ENCODE measurements around the gene IVNS1ABP. TPM values are rescaled to one million over a fixed set of nuclear protein-coding genes. Genes with fewer than 3 reads are reported as not detected.
A peak's percentile ranks its signal among the peaks of the same experiment; 100 is the strongest.
"Not testable (repeated sequence)": the region's sequence is repeated elsewhere in the genome, so short reads cannot be mapped to it uniquely, and the experiment has no call there.

IVNS1ABP gene
- polyA plus RNA-seq (ENCODE audit: insufficient read length in 4 of 4) = 100 to 1,000 TPM; 298 to 355 (median 341) TPM

DNA sequence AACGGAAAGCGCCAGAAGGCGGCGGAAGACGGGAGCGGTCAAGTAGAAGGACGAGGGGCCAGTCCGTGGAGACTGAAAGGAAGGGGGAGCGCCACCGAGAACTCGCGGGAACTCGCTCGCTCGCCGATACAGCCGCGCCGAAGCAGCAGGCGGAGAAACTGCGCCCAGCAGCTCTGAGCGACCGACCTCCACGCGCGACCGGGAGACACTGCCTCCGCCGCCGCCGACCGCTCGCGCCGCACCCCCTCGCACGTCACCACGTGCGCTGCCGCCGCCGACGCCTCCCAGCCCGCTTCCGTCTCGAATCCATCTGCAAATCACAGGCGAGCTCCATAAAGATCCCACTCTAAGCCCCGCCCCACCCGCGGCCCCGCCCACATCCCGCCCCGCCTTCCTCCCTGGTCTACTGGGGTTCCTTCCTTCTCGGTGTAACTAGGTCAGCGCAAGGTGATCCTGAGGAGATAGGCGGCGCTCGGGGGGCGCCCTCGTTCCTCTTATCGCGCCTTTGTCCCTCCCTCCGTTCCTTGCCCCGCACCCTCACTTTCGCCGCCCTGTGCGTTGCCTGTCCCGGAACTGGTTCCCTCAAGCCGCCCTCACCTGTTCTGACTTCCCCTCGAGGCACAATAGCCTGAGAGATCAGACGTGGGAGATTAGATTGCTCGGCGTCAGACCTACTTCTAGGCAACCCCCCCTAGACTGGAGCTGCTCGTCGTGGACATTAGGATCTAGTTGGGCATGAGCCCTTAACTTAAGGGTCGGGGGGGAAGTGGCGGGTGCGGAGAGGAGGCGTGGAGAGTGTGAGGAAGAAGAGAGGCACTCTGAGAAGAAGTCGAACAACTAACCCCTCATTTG, at the start of gene IVNS1ABP:
Gene IVNS1ABP, minus strand, starts transcription at position 210 of the 852 bp plus-strand sequence. CDS start 7,750 bp downstream, outside the sequence.
- DNase-seq (ENCODE audit: low read depth in 4 of 4, low spot score in 3 of 4) = peak; percentile 80 to 87 (median 84)

DNA sequence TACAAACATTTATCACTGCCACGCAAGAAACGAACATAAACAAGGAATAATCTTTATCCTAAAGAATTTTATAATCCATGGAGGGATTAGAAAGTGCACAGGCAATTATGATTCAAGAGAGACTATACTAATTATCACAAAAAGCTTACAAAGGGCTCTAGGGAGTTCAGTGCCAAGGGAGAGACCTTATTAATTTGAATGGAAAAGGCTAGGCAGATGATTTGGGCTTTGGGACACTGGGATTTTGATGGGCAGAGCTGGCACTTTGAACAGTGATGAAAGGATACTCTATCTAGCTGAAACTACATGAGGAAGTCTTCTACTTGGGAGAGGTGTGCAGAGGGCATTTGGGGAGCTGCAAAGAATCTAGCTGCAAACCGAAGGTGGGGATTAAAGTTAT, 48.9 kb upstream of the IVNS1ABP start:
- no peak for DNase-seq (ENCODE audit: low read depth in 4 of 4, low spot score in 3 of 4)

DNA sequence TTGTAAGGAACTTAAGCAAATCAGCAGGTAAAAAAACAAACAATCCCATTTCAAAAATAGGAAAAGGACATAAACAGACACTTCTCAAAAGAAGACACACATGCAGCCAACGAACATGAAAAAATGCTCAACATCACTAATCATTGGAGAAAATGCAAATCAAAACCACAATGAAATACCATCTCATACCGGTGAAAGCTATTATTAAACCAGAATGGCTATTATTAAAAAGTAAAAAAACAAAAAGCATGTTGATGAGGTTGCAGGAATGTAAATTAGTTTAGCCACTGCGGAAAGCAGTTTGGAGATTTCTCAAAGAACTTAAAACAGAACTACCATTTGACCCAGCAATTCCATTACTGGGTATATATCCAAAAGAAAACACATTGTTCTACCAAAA, 47.5 kb upstream of the IVNS1ABP start:
- DNase-seq (ENCODE audit: low read depth in 4 of 4, low spot score in 3 of 4) = not testable (repeated sequence)

DNA sequence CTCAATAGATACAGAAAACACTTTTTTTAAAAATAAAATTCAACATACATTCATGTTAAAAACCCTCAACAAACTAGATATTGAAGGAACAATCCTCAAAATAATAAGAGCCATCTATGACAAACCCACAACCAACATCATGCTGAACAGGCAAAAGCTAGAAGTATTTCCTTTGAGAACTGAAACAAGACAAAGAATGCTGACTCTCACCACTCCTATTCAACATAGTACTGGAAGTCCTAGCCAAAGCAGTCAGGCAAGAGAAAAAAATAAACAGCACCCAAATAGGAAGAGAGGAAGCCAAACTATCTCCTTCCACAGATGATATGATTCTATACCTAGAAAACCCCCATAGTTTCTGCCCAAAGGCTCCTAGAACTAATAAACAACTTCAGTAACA, 46.2 kb upstream of the IVNS1ABP start:
- no peak for DNase-seq (ENCODE audit: low read depth in 4 of 4, low spot score in 3 of 4)

DNA sequence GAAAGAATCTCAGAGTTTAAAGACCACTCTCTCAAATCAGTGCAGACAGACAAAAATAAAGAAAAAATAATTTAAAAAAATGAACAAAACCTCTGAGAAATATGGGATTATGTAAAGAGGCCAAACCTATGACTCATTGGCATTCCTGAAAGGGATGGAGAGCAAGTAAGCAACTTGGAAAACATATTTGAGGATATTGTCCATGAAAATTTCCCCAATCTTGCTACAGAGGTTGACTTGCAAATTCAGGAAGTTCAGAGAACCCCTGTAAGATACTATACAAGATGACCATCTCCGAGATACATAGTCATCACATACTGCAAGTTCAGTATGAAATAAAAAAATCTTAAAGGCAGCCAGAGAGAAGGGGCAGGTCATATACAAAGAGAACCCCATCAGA, 43.7 kb upstream of the IVNS1ABP start:
- DNase-seq (ENCODE audit: low read depth in 4 of 4, low spot score in 3 of 4) = no peak

DNA sequence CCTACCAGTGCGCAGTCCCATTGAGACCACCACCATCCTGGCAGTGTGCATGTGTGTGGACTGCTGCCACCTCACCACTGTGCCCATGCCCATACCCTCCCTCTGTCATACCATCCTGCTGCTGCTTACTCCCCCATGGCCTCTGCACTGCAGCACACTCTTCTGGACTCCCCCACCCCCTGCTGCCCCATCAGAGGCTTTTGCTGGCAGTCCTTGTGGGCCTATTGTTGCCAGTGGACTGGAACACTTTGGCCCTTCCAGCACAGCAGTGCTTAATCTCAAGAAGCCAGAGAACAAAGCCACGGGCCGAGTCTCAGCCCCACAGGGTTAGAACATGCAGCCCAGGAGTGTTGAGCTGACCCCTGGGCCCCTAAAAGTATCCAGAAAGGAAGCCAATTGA, 41.9 kb upstream of the IVNS1ABP start:
- no peak for DNase-seq (ENCODE audit: low read depth in 4 of 4, low spot score in 3 of 4)

DNA sequence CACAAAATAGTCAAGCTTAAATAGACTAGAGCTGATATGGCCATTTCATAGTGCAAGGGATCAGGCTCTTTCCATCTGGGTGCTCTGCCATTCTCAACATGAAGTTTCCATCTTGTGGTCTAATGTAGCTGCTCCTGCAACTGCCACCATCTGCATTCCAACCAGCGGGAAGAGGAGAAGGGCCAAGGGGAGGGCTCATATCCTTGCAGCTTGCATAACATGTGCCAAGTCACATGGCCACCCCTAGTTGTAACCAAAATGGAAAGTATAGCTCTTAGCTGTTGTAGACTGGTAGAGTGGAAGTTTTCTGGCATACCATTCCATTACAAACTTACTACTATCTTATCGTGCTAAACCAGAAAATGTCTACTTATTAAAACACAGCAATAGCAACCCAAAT, 38.9 kb upstream of the IVNS1ABP start:
- DNase-seq (ENCODE audit: low read depth in 4 of 4, low spot score in 3 of 4) = no peak

DNA sequence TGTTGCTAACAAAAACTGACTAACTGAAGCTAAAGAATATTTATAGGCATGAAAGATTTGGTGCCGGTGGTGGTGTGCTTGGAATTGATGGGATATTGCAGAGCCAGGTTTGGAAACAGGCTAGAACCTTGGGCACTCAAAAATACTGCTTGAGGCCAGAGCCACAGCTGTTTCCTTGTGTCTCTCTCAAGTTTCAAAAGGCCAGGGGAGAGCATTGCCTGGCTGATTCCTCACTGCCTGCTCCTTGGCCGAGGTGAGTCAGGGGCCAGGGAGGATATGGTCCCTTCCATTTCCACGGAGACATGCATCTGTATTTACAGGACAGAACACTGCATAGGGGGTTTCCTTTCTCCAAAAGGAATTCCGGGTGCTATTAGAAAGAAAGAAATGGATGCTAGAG, 36.1 kb upstream of the IVNS1ABP start:
- no peak for DNase-seq (ENCODE audit: low read depth in 4 of 4, low spot score in 3 of 4)

DNA sequence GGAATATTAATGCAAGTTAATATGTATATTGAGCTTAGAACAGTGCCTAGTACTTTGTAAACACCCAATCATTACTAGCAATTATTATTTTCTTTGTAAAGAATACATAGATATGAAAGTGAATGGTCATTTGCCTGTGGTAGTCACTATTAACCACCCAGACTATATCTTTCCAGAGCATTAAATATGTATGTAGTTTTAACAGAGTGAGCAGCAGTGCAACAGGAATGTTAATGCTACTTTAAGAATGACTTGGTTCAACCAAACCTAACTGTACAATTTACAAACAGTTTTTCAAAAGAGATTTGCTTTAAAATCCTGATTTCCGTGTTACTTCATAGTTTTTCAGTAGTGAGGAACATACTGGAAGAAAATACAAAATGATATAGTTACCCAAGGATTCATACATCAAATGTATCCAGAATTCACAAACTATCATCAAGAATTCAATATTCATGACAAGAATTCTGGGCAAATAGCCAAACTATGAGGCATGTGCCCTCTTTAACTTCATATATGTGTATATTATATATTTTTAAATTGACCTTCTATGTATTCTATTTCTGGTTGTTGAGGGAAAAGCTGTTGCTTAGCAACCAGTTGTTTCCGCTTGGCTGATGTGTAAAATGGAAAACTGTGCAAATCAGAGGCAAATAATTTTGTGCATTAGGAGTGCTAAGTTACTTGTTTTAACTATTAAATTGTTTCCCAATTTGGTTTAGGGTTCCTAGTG, 34.9 kb upstream of the IVNS1ABP start:
- peak in 1 of 4 donors; percentile 33 for DNase-seq (ENCODE audit: low read depth in 4 of 4, low spot score in 3 of 4)

DNA sequence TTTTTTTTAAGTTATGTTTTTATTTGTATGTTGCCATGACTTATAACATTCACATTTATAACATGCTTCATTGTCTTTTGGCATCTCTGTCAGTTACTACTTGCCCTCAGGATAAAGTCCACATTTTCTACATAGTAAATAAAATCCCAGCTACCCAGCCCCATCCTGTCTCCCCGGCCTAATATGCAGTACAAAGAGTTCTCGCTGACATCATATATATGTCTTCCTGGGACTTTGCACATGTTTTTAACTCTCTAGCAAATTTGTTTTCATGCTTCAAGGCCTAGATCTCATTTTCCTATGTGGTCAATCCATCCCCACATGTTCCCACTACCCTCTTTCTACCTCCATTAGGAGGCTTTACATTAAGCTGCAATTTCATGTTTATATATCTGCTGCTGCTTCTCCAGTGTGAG, 33.0 kb upstream of the IVNS1ABP start:
- no peak for DNase-seq (ENCODE audit: low read depth in 4 of 4, low spot score in 3 of 4)

DNA sequence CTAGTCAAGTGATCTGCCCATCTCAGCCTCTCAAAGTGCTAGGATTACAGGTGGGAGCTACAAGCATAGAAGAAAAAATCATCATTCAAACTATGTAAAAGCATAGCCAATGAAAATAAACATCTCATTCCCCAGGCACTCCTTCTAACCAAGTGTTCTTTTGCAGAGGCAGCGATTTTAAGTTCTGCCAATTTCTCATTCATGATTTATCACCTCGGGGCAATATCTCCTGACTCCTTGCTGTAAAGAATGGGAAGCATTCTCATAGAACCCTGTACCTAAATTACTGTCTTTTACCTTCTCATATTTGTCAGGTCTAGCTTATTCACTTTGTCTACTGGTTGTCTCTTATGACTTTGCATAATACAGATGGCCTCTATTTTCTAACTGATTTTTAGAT, 32.5 kb upstream of the IVNS1ABP start:
- DNase-seq (ENCODE audit: low read depth in 4 of 4, low spot score in 3 of 4) = no peak

DNA sequence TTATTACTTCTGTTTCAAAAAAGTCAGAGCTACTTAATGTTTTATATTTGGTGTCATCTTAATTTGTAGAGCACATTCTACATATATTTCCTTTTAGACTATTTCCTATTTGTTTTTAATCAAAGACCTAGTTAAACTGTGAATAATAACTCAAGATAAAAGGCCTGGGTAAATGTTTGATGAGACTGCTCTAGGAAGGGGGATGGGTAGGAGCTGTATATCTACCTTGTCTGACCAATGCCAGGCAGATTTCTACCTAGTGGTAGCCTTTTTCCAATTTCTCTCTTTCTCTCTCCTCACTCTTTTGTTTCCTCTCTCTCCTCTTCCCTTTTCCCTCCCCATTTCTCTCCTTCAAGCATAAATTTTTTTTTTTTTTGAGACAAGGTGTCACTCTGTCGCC, 31.9 kb upstream of the IVNS1ABP start:
- DNase-seq (ENCODE audit: low read depth in 4 of 4, low spot score in 3 of 4) = no peak

DNA sequence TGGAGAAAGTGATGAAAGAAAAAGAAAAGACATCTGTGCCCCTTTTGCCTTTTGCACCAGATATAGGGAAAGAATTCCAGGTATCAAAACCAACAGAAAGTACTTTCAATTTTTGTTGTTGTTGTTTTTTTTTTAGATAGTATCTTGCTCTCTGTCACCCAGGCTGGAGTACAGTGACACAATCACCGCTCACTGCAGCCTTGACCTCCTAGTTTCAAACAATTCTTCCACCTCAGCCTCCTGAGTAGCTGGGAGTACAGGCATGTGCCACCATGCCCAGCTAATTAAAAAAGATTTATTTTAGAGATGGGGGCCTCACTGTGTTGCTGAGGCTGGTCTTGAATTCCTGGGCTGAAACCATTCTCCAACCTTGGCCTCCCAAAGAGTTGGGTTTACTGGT, 31.3 kb upstream of the IVNS1ABP start:
- no peak for DNase-seq (ENCODE audit: low read depth in 4 of 4, low spot score in 3 of 4)

DNA sequence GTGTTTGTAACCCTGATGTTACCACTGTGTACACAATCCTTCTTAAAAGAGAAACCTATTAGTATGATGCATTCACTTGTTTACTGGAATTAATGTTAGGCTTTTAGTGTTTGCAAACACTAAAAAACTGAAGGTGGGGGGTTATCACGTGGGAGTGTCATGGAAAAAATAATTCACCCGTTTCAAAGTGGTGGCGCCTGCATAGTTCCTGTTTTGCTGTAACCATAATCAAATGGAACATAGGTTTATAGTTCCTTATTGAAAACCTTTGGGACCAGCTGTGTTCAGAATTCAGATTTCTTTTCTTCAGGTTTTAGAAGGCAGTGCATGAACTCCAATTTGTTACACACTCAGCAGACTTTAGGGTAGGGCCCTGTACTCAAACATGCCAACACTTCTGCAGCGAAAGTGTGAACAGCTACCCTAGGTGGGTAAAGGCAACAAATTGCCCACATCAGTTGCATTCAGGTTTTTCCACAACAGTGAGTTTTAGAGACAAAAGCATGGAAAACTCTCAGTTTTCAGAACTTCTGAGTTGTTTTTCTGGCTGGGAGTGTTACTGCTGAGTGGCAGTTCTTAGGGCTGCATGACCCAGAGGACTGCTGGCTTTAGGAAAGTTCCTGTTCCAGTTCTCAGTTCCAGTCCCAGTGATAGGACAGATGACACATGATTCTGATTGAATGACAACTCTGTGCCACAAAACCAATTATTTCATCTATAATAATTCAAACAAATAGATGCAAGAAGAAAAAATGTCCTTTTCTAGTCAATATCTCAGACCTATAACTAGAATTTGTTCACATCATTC, 29.1 kb upstream of the IVNS1ABP start:
- no peak for DNase-seq (ENCODE audit: low read depth in 4 of 4, low spot score in 3 of 4)

DNA sequence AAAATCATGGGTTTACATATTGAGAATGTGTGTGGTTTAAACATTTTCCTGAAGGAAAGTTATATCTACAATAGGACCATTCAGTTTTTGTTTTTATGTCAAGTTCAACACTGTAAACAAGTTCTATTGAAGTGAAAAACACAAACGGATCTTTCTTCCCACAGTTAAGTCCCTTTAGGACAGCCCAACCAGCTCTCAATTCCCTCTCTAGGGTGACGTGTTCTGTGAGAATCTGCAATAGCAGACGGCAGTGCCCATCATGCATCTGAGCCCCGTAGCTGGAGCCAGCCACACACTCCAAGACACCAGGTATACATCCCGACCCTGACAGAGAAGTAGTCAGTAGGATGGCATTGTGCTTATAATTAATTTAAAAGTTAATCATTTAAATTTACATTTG, 26.3 kb upstream of the IVNS1ABP start:
- DNase-seq (ENCODE audit: low read depth in 4 of 4, low spot score in 3 of 4) = no peak

DNA sequence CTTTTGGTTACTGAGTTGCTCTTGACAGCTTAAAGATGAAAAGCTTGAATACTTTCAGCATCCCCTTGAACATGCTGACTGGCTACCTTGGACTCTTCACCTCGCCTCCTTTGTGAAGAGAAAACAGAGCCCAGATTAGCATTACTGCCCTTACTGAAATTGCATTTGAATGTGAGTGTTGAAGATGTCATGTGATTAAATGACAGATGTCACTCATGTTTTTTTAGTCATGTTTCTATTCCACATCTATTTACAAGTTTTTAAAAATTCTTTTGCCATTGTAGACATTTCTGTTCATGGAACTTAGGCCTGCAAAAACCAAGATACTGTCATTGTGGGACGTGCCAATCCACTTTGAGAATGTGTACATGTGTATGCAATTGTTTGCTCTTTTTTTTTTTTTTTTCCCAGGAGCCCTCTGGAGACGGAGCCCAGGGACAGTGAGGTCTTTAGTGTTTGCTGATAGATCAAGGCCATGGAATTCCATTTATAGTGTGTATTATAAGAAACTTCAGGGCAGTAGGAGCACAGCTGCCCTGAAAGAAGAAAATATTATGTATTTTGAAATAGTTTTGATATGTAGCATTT, 25.7 kb upstream of the IVNS1ABP start:
- no peak for DNase-seq (ENCODE audit: low read depth in 4 of 4, low spot score in 3 of 4)

DNA sequence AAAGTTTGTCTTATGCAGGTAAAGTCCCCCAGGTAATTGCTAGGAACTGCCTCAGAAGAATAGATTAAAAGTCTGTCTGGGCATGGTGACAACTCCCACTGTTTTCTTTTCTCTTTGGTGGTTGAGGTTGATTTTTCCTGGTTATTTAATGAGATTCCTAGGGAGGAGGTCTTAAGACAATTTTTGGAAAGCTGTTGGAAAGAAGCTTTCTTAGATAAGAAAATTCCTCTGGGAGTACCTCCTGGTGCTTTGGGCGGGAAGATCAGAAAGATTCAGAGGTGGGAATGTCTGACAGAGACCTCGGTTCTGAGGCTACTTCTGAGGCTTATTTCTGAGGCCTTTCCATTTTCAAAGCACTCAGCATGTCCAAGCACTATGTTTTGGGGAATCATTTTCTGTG, 25.0 kb upstream of the IVNS1ABP start:
- DNase-seq (ENCODE audit: low read depth in 4 of 4, low spot score in 3 of 4) = no peak

DNA sequence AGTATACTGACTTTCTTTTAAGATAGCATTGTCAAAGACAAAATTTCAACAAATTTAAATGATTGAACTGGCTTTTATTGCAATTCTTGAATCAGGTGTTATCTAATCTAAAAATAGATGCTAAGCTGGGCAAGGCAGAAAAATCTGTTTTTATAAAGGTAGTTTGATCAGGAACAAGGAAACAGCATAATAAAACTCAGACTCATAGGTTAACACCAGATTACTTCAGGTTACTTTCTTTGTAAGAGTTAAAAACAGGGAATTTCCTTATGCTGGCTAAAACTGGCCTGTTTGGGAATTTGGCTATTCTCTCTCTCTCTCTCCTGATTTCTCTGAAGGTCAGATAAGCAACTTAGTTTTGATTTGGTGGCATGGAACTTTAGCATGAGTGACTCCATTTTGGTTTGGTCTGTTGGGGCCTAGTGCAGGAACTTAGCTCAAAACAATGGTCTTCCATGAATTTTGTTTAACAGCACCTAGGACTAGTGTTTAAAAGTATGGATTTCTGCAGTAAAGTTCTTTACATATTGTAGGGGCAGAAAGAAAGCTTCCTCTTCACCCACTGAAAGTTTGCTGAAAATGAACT, 24.2 kb upstream of the IVNS1ABP start:
- DNase-seq (ENCODE audit: low read depth in 4 of 4, low spot score in 3 of 4) = no peak

DNA sequence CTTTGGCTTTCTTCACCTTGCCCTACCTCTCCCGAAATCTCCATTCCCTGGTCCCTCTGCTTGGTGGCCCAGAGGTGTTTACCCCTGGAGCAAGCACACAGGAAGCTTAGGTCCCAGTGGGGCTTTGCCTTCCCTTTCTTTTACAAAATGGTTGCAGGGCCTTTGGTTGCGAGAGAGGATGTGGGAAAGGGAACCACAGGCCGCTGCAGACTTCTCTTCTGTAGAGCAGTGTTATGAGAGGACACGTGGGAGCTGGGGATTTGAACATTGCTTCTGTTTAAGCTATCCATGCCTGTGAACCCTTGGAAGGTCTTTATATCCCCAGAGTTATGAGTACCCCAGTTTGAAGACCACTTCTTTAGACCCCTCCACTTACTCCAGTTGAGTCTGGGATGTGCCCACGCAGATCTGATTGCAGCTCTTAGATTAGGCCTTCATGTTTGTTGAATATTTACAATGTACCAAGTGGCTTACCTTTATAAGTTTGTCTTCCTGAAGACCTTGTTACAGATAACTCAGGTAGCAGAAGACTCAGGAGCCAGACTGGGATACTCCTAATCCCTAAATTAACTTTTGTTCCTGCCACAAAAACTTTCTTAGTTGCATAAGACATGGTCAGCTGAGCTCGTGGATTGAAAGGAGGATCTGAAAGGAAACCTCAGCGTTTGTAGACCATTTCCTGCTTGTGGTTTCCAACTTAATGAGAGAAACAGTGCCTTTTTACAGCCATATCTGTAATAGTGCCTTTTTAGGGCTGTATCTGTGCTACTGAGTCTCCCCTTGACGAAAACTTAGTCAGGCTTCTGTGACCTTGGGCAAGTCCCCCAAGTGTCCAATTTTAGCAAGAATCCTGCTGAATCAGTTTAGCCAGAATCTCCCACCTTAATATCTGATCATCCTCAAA, 21.9 kb upstream of the IVNS1ABP start:
- DNase-seq (ENCODE audit: low read depth in 4 of 4, low spot score in 3 of 4) = no peak
